Measurements from ENCODE around the gene PARD3B.

DNA sequence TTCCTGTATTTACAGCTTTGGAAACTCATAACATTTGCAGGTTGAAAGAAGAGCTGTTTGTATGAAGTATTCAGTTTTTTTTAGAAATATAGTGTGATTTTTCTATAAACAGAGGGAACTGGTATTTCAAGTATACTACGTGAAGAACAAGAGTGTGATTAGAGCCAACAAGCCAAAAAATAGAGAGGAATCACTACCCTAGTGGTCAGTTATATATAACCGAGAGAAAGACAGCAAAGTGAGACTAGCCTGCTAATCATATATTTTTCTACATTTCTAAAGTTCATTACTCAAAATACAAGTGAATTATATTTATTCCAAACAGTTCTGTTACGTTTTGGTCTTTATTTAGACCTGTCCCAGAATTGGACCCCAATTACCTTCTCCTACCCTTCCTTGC is 692.2 kb downstream of the PARD3B start:
- TF ChIP-seq CTCF (IDR thresholded peaks at IDR 0.05) (no peak), POLR2A (IDR thresholded peaks at IDR 0.05) (no peak)
